Endodermal cell (in vitro differentiated cells): ENCODE results near the gene FYN. TPM values are rescaled to one million over a fixed set of nuclear protein-coding genes. Genes with fewer than 3 reads are reported as not detected.

Experiments used
- DNase-seq: peaks from one replicate; pipeline ENCODE4 v3.0.0-alpha.2; 2017
- H3K27ac ChIP-seq: 2 replicates; pipeline ENCODE4 v1.5.1; 2013; ENCODE audit warnings: mild to moderate bottlenecking, low read depth, low read length, moderate library complexity
- H3K27me3 ChIP-seq: 2 replicates; pipeline ENCODE4 v1.6.1; 2013; ENCODE audit warnings: mild to moderate bottlenecking, low read length, moderate library complexity; ENCODE audit not compliant: insufficient read depth, control insufficient read depth, poor library complexity, severe bottlenecking
- H3K36me3 ChIP-seq: 2 replicates; pipeline ENCODE4 v1.7.0; 2013; ENCODE audit warnings: mild to moderate bottlenecking, low read length, moderate library complexity; ENCODE audit not compliant: control insufficient read depth, insufficient read depth
- H3K4me1 ChIP-seq: one replicate; pipeline ENCODE4 v1.7.0; 2013; ENCODE audit warnings: low read length; ENCODE audit not compliant: control insufficient read depth, insufficient read depth
- H3K4me3 ChIP-seq: 2 replicates; pipeline ENCODE4 v1.5.1; 2013; ENCODE audit warnings: mild to moderate bottlenecking, low read length, moderate library complexity
- H3K9ac ChIP-seq: 2 replicates; pipeline ENCODE4 v1.6.1; 2013; ENCODE audit warnings: mild to moderate bottlenecking, low read length, moderate library complexity; ENCODE audit not compliant: poor library complexity, severe bottlenecking; ENCODE audit errors: extremely low read depth
- H3K9me3 ChIP-seq: 2 replicates; pipeline ENCODE4 v1.6.1; 2013; ENCODE audit warnings: mild to moderate bottlenecking, low read length, moderate library complexity; ENCODE audit not compliant: control insufficient read depth
- H3K27ac Mint-ChIP-seq: 2 replicates; pipeline ENCODE4 v1.8.0; 2020; ENCODE audit warnings: mixed read lengths
- H3K27me3 Mint-ChIP-seq: 2 replicates; pipeline ENCODE4 v1.8.0; 2021; ENCODE audit warnings: mild to moderate bottlenecking, mixed read lengths; ENCODE audit not compliant: insufficient read depth
- H3K36me3 Mint-ChIP-seq: 2 replicates; pipeline ENCODE4 v1.8.0; 2020; ENCODE audit warnings: low read depth, mixed read lengths
- H3K4me1 Mint-ChIP-seq: 2 replicates; pipeline ENCODE4 v1.8.0; 2020; ENCODE audit warnings: mixed read lengths
- H3K4me3 Mint-ChIP-seq: 2 replicates; pipeline ENCODE4 v1.8.0; 2020; ENCODE audit warnings: mild to moderate bottlenecking, moderate library complexity, mixed read lengths
- H3K9me3 Mint-ChIP-seq: 2 replicates; pipeline ENCODE4 v1.8.0; 2020; ENCODE audit warnings: mild to moderate bottlenecking, mixed read lengths
- WGBS, 2 experiments: methylation state at CpG; one replicate each; pipeline versions ENCODE4 v1.1.5 to v1.1.7; 2013; ENCODE audit warnings: missing lambda C conversion rate in 2 of 2, mixed read lengths in 1 of 2; ENCODE audit not compliant: insufficient coverage in 1 of 2, insufficient read length in 1 of 2; 5-methylcytosine and 5-hydroxymethylcytosine counted together
- total RNA-seq, 2 donors: library from RNA; stranded (reverse); fragmentation: NEBNext Ultra II Directional in 1 of 2; extraction: Animal tissue kit (Norgen Biotek cat#: 25700) in 1 of 2; gene quantifications; 2 replicates in 1 of 2; 3 replicates in 1 of 2; pipeline ENCODE4 v1.2.1, GENCODE V29; 2021
- TF ChIP-seq, protein P1 (sequence below): fragments of 200-600 bp; sonication (generic); conservative IDR thresholded peaks from 2 replicates; pipeline ENCODE4 v1.5.0; 2021; ENCODE audit warnings: antibody characterized with exemption, mild to moderate bottlenecking

Gene FYN
- total RNA-seq, 2 donors from 2014 or later: 70.0 to 96.4 TPM

DNA sequence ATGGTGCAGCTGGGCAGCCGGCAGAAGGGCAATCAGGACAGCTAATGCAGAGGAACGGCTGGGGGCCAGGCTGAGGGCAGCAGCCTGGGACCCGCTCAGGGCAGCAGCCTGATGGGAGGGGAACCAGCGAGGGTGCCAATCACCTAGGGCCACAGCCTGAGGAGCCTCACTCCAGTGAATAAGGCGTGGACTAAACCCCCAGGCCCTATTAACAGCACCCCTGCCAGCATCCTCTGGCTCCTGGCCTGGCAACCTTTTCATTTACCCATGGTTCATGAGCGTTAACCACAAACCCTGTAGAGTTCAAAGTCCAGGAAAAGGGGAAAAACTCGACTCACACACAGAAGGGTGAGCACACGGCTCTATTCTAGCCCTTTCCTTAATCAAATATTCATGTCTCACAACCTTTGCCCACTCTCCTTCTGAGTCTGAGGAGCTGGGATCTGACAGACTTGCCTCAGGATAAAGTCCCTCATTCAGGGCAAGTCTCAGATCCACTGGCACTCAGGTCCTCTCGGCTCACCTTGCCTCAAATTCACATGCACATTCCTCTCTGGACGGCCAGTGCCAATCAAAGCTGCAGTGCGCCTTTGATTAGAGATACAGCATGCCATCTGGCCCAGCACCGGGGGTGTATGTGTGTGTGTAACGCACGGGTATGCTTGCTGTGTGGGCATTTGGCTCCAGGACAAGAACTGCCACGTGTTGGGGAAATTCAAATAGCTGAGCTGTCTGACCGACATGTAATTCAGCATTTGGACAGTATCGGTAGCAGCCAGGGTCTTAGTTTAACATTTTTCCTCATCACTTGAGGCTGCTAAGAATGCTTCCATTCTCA is 180.7 kb downstream of the FYN start:
- H3K9ac ChIP-seq: no peak overlapping the region
- no peaks in the 10 kb centered on the region for H3K27me3 Mint-ChIP-seq
- no peaks in the 10 kb centered on the region for H3K4me1 Mint-ChIP-seq
- H3K4me1 ChIP-seq: no peaks in the 10 kb centered on the region
- DNase-seq: peak; percentile 38
- H3K9me3 ChIP-seq: no peaks in the 10 kb centered on the region
- H3K4me3 ChIP-seq: no peak overlapping the region
- H3K27ac Mint-ChIP-seq: no peak overlapping the region
- WGBS, 2 experiments: 91 to 92% methylated on average over 14 to 17 of the region's 17 CpGs
- no peaks in the 10 kb centered on the region for H3K27me3 ChIP-seq
- TF ChIP-seq, protein P1, sequence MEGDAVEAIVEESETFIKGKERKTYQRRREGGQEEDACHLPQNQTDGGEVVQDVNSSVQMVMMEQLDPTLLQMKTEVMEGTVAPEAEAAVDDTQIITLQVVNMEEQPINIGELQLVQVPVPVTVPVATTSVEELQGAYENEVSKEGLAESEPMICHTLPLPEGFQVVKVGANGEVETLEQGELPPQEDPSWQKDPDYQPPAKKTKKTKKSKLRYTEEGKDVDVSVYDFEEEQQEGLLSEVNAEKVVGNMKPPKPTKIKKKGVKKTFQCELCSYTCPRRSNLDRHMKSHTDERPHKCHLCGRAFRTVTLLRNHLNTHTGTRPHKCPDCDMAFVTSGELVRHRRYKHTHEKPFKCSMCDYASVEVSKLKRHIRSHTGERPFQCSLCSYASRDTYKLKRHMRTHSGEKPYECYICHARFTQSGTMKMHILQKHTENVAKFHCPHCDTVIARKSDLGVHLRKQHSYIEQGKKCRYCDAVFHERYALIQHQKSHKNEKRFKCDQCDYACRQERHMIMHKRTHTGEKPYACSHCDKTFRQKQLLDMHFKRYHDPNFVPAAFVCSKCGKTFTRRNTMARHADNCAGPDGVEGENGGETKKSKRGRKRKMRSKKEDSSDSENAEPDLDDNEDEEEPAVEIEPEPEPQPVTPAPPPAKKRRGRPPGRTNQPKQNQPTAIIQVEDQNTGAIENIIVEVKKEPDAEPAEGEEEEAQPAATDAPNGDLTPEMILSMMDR: no peak
- H3K36me3 Mint-ChIP-seq: peaks cover 50% of the 10 kb centered on the region
- no peaks in the 10 kb centered on the region for H3K9me3 Mint-ChIP-seq
- H3K4me3 Mint-ChIP-seq: no peak overlapping the region
- no peak overlapping the region for H3K27ac ChIP-seq
- peaks cover 54% of the 10 kb centered on the region for H3K36me3 ChIP-seq

DNA sequence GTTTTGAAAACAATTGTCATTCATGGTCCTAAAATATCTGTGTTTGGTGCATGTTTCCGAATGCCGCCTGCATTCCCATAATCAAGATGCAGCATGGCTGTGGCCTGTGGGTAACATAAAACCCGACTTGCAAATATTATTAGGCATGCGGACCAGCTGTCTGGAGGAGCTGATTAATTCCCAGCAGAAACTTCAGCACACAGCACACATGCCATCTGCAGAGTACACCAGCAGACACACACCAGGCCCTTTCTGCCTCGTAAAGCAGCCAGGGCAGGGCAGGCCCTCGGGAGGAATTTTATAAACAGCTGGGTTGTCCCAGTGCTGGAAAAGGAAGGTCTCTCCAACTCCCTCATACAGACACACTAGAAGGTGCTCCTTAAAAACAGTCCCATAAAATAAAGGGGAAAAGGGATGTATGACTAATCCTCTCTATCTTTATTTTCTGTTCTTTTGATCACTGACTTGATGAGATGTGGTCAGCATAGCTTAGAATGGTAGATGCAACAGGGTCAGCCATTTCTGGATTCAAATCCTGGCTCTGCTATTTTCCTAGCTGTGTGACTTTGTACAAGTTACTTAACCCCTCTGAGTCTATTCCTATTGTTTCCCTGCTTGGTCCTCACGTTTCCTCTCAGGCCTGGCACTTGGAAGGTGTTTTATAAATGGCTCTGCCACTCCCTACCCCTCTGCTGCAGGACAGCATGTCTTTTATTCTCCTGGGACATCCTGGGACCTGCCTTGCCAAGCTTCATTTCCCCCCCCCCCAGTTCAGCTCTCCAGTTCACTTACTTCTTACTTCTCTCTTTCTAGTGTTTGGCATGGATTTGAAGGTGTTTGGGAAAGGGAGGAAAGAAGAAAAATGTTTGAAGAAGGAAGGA is 181.7 kb downstream of the FYN start:
- no peak overlapping the region for H3K4me3 Mint-ChIP-seq
- no peak overlapping the region for H3K4me3 ChIP-seq
- no peaks in the 10 kb centered on the region for H3K27me3 ChIP-seq
- no peak overlapping the region for H3K27ac Mint-ChIP-seq
- H3K4me1 ChIP-seq: no peaks in the 10 kb centered on the region
- H3K36me3 Mint-ChIP-seq: peaks cover 50% of the 10 kb centered on the region
- H3K36me3 ChIP-seq: peaks cover 54% of the 10 kb centered on the region
- peak overlapping the region; percentile 40 for H3K27ac ChIP-seq
- peaks cover 5% of the 10 kb centered on the region for H3K4me1 Mint-ChIP-seq
- no peaks in the 10 kb centered on the region for H3K9me3 Mint-ChIP-seq
- no peak for DNase-seq
- H3K27me3 Mint-ChIP-seq: no peaks in the 10 kb centered on the region
- H3K9ac ChIP-seq: no peak overlapping the region
- 92 to 98% methylated on average over 4 to 7 of the region's 7 CpGs for WGBS, 2 experiments
- TF ChIP-seq, protein P1: no peak
- H3K9me3 ChIP-seq: no peaks in the 10 kb centered on the region

DNA sequence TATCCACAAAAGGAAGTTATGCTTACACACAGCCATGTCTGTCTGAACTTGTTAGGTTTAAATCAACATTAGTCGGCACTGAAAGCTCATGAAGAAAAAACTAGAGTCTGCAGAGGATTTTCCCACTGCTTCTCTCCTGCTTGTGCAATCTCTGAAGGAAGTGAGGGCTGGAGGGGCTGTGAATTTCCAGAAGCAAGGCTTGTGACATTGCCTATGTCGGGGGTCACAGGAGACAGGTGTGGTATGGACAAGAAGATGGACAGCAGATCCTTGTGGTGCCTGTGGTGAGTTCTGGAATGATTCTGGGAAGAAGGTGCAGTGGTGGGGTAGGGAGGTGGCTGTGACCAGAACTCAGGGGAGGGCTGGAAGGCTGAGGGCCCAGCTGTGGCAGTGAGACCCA is 183.3 kb downstream of the FYN start:
- Mint-ChIP-seq H3K4me3 (no peak overlapping the region), H3K27me3 (no peaks in the 10 kb centered on the region), H3K27ac (no peak overlapping the region), H3K9me3 (no peaks in the 10 kb centered on the region), H3K36me3 (peaks cover 49% of the 10 kb centered on the region), H3K4me1 (peaks cover 14% of the 10 kb centered on the region)
- WGBS, 2 experiments: 95 to 100% methylated on average over 1 to 2 of the region's 2 CpGs
- DNase-seq: peak; percentile 23
- Histone ChIP-seq H3K9ac (no peak overlapping the region), H3K36me3 (peaks cover 53% of the 10 kb centered on the region), H3K27me3 (no peaks in the 10 kb centered on the region), H3K27ac (no peak overlapping the region), H3K9me3 (no peaks in the 10 kb centered on the region), H3K4me3 (no peak overlapping the region), H3K4me1 (no peaks in the 10 kb centered on the region)
- TF ChIP-seq, protein P1: no peak
